GM12874 (cell line): Measurements from ENCODE around the gene ADAMTS2.

Experiments used
- TF ChIP-seq, protein P1 (sequence below): IDR thresholded peaks from 2 replicates; pipeline ENCODE4 v1.5.1; 2011; ENCODE audit warnings: low read depth, mild to moderate bottlenecking, control low read depth, low read length, moderate library complexity; ENCODE audit not compliant: insufficient read depth

Gene ADAMTS2

DNA sequence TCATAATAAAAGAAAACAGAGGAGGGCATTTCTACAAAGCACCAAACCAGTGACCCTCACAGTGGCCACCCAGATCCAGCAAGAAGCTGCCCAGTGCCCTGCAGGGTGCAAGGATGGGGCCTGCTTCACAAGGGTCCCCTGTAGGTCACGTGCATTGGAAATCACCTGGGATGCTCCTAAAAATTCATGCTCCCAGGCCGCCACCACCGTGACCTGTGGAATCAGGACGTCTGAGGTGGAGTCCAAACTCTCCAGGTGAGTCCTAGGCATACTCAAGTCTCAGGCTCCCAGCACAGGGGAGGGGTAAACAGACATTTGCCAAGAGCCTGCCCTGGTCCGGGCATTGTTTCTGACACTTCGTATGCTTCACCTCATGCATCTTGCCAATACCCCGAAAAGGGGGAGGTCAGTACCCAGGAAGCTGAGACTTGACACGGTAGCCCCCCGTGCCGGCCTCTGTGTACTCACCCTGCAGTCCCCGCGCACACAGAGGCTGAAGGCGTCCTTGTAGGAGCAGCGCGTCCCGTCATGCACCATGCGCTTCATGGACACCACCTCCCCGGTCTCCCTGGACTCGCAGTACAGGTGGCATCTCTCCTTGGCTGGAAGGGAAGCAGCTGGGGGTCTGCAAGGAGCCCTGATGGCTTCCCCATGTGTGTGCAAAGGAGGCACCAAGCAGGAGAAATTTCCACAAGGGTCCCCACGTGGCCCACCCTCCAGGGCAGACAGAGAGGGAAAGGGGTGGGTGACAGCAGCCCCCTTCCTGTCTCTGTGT, 209.6 kb downstream of the ADAMTS2 start:
- TF ChIP-seq, protein P1, sequence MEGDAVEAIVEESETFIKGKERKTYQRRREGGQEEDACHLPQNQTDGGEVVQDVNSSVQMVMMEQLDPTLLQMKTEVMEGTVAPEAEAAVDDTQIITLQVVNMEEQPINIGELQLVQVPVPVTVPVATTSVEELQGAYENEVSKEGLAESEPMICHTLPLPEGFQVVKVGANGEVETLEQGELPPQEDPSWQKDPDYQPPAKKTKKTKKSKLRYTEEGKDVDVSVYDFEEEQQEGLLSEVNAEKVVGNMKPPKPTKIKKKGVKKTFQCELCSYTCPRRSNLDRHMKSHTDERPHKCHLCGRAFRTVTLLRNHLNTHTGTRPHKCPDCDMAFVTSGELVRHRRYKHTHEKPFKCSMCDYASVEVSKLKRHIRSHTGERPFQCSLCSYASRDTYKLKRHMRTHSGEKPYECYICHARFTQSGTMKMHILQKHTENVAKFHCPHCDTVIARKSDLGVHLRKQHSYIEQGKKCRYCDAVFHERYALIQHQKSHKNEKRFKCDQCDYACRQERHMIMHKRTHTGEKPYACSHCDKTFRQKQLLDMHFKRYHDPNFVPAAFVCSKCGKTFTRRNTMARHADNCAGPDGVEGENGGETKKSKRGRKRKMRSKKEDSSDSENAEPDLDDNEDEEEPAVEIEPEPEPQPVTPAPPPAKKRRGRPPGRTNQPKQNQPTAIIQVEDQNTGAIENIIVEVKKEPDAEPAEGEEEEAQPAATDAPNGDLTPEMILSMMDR = no peak

DNA sequence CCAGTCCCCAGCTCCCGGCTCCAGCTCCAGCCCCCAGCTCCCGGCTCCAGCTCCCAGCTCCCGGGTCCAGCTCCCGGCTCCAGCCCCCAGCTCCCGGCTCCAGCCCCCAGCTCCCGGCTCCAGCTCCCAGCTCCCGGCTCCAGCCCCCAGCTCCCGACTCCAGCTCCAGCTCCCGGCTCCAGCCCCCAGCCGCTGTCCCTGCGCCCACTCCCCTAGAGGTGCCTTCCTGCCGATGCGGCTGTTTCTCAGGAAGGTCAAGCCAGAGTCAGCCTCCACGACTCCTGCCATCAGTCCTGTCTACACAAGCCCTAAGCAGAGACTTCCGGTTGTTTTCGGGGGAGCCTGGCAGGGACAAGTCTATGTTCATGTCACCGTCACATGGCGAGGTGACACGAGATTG, 210.3 kb downstream of the ADAMTS2 start:
- TF ChIP-seq, protein P1 = no peak

DNA sequence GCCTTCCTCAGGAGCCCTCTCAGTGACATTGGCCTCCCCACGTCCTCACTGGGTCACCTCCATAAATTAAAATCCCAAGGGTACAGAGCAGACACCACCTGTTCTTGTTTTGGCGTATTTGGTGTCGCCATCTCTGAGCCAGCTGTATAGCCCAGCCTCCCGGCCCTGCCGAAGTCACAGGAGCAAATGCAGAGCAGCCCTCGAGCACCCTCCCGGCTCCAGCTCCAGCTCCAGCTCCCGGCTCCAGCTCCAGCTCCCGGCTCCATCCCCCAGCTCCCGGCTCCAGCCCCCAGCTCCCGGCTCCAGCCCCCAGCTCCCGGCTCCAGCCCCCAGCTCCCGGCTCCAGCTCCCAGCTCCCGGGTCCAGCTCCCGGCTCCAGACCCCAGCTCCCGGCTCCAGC, 210.8 kb downstream of the ADAMTS2 start:
- TF ChIP-seq, protein P1 = no peak

DNA sequence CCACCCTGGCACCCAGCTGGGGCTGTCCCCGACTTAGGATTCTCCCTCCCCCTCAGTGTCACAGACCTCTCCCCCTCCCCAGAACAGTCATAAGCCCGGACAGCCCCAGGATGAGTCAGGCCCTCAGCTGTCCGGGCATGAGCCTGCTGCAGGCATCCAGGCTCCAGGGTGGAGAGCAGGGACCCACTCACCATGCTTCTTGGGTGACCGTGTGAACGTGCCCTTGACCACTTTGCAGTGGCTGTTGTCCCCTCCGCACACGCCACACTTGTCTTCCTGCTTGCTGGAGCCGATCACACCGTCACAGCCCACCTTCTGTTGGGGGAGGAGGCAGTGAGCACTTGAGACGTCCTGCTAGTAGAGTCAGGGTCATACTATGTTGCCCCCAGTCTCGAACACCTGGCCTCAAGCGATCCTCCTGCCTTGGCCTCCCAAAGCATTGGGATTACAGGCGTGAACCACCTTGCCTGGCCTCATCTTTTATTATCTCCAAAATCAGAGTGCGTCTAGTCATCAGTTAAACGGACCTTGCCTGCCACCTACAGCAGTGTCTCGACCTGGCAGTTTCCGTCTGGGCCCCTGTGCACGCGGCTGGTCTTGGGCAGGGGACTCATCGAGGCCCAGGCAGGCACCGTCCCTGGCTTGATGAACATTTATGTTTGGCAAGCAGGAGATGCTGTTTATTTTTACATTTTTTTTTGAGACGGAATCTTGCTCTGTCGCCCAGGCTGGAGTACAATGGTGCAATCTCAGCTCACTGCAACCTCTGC, 212.5 kb downstream of the ADAMTS2 start:
- TF ChIP-seq, protein P1 = no peak

DNA sequence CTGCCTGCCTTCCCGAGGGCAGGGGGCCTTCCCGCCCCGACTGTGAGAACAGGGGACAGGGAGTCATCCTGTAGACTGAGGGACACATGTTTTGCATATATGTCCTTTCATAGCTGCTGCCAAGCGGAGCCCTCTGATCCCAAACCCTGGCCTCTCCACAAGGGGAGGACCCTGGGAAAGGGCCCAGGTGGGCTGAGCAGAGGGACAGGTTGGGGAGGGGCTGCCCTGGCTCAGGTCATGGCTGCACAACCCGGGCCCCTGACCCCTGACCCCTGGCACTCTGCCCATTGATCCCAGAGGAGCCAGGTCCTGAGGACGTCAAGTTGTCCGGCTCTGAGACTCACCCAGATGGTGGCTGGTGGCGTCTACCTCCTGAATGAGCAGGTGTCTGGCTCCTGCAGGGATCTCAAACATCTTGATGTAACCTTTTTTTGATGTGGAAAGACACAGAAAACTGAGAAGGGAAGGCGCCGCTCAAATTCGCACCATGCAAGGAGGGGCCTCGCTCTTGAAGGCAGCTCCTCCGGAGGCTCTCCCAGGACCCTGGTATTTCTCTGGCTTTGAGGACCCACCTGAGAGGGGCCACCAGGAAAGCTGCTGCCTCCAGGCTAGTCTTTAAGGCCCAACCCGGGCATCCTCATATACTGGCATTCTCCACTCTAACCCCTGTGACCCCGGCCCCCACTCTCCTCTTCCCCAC, 213.2 kb downstream of the ADAMTS2 start:
- TF ChIP-seq, protein P1 = no peak

DNA sequence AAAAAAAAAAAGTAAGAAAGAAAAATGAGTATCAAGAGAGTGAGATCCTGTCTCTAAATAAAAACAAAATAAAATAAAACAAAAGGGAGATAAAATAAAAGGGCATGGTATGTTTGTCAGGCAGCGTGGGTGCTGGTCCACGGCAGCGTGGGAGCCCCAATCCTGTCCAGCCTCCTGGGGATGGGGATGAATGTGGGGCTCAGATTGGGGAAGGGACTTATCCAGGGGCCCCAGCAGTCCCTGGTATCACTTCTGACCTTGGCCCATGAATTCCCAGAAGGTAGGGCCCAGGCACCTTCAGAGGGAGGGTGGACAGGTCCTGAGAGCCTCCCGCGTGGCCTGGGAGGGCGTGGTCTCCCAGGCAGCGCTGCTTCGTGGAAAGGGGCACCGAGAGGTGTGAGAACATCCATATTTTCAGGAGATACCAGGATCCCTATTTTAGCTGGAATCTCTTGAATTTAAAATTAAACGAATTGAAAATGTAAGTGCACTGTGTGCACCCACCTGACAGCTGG, 213.9 kb downstream of the ADAMTS2 start:
- TF ChIP-seq, protein P1 = no peak

DNA sequence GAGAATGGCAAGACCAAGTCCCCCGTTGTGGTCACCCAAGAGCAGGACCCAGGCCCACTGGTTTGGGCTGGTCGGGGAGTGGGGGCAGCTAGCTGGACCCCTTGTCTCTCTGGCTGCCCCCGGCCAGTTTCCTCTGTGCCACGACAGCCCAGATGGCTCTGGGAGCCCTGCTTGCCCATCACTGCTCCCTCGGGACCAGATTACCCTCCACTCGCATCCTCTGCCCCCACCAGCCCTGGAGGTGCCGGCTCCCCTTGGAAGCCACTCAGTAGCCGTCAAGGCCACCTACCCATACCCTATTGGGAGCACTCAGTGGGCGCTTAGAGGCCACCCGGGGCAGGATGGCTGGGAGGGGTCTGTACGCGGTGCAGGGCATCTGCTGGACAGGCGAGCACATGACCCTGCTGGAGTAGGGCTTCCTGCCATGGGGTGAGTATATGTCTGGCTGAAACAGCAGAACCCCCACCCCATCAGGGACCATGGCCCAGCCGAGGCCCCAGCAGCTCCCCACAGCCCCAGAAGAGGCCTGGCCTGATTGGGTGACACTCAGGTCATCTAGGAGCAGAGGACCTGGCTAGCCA, 215.1 kb downstream of the ADAMTS2 start:
- TF ChIP-seq, protein P1 = no peak
